ENCODE measurements around the gene CAMK2D.

GRCh38 chr4:113564493-113564892 lies 197.0 kb downstream of the CAMK2D start:
- no peak for TF ChIP-seq CTCF (IDR thresholded peaks at IDR 0.05)
- no peak for TF ChIP-seq ZSCAN20 (CRISPR knock-in tag; IDR thresholded peaks at IDR 0.05)
- TF ChIP-seq POLR2A (IDR thresholded peaks at IDR 0.05; ENCODE audit: low read length), result no peak
- TF ChIP-seq, protein P1, sequence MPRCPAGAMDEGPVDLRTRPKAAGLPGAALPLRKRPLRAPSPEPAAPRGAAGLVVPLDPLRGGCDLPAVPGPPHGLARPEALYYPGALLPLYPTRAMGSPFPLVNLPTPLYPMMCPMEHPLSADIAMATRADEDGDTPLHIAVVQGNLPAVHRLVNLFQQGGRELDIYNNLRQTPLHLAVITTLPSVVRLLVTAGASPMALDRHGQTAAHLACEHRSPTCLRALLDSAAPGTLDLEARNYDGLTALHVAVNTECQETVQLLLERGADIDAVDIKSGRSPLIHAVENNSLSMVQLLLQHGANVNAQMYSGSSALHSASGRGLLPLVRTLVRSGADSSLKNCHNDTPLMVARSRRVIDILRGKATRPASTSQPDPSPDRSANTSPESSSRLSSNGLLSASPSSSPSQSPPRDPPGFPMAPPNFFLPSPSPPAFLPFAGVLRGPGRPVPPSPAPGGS (IDR thresholded peaks at IDR 0.05), result no peak
- TF ChIP-seq SREBF2 (IDR thresholded peaks at IDR 0.05), result no peak

All from A549 (cell line).